C4-2B (cell line): Measurements from ENCODE around the gene GADD45G.

ENCODE experiments used
- H3K27ac ChIP-seq: fragments of 450-650 bp; 2 replicates; pipeline ENCODE4 v1.5.1; 2017
- ZFX ChIP-seq: fragments of 450-650 bp; IDR thresholded peaks from 2 replicates; pipeline ENCODE4 v1.6.1; 2017
- TF ChIP-seq, protein P1 (sequence below): fragments of 450-650 bp; conservative IDR thresholded peaks from 2 replicates; pipeline ENCODE4 v1.5.1; 2017; ENCODE audit warnings: mild to moderate bottlenecking

Gene GADD45G

DNA sequence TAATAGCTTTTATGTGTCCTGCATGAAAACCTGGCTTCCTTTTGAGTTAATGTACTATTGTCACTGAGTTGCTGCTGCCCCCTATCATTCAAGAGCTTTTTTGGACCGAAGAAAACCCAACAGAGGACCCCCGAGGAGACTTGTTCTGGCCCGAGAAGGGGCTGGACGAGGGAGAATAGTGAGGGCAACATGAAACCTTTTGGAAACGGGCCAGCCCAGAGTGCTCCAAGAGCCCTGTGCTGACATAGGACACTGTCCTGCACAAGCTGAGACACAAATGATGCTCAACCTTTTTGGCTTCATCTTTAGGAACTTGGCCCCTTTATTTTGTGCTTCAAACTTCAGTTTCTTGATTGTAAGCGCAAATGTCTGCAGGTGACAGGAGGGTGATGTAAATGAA lies 4.0 kb upstream of the GADD45G start:
- TF ChIP-seq, protein P1, sequence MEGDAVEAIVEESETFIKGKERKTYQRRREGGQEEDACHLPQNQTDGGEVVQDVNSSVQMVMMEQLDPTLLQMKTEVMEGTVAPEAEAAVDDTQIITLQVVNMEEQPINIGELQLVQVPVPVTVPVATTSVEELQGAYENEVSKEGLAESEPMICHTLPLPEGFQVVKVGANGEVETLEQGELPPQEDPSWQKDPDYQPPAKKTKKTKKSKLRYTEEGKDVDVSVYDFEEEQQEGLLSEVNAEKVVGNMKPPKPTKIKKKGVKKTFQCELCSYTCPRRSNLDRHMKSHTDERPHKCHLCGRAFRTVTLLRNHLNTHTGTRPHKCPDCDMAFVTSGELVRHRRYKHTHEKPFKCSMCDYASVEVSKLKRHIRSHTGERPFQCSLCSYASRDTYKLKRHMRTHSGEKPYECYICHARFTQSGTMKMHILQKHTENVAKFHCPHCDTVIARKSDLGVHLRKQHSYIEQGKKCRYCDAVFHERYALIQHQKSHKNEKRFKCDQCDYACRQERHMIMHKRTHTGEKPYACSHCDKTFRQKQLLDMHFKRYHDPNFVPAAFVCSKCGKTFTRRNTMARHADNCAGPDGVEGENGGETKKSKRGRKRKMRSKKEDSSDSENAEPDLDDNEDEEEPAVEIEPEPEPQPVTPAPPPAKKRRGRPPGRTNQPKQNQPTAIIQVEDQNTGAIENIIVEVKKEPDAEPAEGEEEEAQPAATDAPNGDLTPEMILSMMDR = no peak
- TF ChIP-seq ZFX = no peak
- no peak overlapping the region for H3K27ac ChIP-seq

DNA sequence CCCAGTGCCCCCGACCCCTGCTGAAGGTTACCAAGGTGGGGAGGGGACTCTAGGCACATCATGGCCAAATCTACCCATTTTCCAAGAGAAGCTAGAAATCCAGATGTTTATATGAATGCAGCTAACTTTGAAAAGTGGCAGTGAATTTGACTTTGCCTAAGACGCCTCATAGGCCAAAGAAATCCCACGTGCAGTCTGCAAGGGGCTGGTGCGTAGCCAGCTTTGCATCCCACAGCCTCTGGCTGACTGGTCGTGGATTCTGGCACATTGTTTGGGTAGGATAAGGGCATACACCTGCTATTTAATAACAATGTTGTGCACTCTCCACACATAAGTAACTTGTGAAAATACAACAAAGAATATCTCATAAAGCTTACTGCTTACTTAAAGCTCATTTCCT lies 3.5 kb upstream of the GADD45G start:
- no peak overlapping the region for H3K27ac ChIP-seq
- TF ChIP-seq, protein P1 = no peak
- TF ChIP-seq ZFX = no peak

DNA sequence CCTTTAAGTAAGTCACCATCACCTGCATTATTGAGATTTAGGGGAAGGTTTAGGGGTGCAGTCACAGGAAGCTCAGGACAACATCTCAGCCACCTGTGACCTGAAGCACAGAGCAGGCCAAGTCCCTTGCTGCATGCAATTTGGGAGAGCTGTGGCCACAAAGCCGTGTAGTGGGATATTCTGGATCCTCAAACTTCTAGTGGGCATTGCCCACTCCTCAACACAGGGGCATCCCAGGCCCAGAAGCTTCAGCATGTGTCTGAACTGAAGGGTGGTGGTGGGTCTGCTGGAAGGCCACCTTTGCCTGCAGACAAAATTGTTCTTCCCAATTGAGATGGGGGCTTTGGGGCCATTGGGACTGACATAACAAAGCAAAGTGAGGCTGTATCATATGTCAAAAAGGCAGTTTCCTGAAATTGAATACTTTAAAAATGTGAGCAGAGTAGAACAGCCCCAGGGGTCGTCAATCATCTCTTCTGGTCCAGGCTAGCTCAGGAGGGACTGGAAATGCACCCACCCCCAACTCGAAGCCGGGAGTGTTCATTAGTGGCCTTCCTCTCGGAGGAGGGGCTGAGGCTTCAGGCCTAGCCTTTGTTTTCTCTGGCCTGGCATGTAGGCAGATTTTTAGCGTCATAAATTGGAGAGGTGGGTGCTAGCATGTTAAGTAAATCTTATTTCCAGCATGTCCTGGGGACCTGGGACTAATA lies 2.8 kb upstream of the GADD45G start:
- H3K27ac ChIP-seq = no peak overlapping the region
- TF ChIP-seq, protein P1 = no peak
- no peak for TF ChIP-seq ZFX

DNA sequence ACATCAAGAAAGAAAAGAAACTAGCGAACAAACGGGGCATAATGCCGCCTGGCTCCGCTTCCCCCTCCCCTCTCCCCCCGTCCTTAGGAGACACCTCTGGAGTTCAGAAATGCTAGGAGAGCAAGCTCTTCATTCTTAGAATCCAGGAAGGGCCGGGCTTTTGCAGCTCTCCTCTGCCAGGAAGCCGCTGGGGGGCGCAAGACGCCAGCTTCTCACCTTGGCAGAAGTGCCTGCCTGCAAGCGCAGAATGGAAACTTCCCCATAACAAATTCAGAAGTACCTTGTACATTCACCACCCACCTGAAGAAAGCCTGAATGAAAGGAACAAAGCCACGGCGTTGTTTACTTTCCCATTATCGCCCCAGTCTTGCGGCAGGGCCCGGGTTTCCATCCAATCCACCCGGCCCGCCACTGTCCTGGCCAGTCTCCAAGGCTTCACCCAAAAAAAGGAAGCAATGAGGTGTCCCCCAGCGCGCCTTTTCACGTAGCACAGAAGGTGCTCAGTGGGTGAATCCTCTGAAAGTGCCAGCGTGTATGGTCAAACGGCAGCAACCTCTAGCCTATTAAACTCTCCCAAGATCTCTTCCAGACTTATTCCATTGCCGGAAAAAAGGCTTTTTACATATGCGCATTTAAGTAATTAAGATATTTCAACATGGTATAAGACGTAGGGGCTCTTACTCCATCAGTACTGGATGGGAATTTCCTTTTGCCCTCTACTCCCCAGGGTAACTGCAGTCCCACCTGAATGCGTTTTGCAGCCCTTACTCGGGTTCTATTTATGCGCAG lies 1.6 kb upstream of the GADD45G start:
- peak overlapping the region; percentile 100 for H3K27ac ChIP-seq
- TF ChIP-seq, protein P1 = peak; percentile 94
- TF ChIP-seq ZFX = no peak

DNA sequence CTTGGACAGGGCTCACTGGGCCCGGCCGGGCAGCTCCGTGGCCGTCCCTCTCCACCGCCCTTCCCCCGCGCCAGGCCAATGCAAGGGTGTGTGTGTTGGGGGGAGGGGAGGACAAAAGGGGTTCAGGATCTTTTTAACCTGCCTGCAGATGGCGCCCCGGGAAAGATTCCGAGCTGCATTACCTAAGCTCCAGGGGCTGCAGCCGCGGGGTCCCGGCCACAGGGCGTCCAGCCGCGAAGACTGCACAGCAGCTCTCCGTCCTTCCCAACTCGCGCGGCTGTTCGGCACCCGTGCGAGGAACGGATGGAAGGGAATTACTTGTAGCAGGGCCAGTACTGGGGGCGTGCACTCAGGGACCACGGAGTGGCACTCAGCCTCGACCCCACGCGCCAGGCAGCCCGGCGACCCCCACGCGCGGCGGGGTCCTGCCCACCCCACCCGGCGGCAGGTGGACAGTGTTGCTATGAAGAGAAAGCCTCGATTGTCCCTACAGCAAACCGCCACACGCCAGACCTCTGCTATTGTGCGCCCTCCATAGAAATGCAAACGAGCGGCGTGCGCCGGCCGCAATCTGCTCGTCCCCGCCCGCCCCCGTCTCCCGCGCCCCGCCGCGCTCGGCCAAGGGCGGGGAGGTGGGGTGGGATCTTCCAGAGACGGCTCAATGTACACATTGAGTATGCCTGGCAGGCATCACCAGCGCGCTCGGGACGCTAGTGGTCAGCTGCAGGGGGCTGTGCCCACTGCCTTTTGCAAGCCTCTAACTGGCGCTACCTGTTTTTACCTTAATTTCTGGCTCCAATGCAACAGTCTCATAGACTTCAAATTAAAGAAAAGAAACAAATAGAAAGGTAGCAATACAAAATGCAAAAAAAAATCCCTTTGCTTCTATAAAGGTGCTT lies 796 bp upstream of the GADD45G start:
- peak overlapping the region; percentile 100 for H3K27ac ChIP-seq
- TF ChIP-seq ZFX = no peak
- TF ChIP-seq, protein P1 = no peak; the same call in 1 of the 2 replicates

DNA sequence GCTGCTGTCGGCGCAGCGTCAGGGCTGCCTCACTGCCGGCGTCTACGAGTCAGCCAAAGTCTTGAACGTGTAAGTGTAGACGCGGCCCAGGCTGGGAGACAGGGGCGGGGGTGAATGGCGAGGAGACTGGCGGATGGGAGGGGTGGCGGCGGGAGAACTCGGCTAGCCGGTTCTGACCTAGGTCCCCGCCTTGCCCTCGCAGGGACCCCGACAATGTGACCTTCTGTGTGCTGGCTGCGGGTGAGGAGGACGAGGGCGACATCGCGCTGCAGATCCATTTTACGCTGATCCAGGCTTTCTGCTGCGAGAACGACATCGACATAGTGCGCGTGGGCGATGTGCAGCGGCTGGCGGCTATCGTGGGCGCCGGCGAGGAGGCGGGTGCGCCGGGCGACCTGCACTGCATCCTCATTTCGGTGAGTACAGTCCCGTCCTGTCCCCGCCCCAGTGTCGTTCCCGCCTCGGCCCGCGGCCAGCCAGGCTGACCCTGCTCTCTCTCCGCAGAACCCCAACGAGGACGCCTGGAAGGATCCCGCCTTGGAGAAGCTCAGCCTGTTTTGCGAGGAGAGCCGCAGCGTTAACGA lies 745 bp downstream of the GADD45G start:
- H3K27ac ChIP-seq = peak overlapping the region; percentile 100
- no peak for TF ChIP-seq ZFX
- TF ChIP-seq, protein P1 = no peak
